Neural progenitor cell (in vitro differentiated cells): ENCODE results near the gene TMEM164. TPM values are rescaled to one million over a fixed set of nuclear protein-coding genes. Genes with fewer than 3 reads are reported as not detected.

Experiments used
- DNase-seq: peaks from one replicate; pipeline ENCODE4 v3.0.0-alpha.2; 2016; ENCODE audit warnings: low spot score
- H2AFZ ChIP-seq: fragments of 200-600 bp; sonication (generic); replicated peaks from 2 replicates; pipeline ENCODE4 v1.6.1; 2016; ENCODE audit warnings: antibody characterized with exemption
- H3F3A ChIP-seq: fragments of 200-600 bp; sonication (generic); 2 replicates; pipeline ENCODE4 v1.6.1; 2016; ENCODE audit warnings: antibody characterized with exemption, low read depth
- H3K27ac ChIP-seq: fragments of 200-600 bp; sonication (generic); 2 replicates; pipeline ENCODE4 v1.5.1; 2016; ENCODE audit warnings: mild to moderate bottlenecking
- H3K27me3 ChIP-seq: fragments of 200-600 bp; sonication (generic); 2 replicates; pipeline ENCODE4 v1.6.1; 2016; ENCODE audit warnings: mild to moderate bottlenecking, moderate library complexity
- H3K36me3 ChIP-seq: fragments of 200-600 bp; sonication (generic); 2 replicates; pipeline ENCODE4 v1.5.1; 2016
- H3K4me1 ChIP-seq: fragments of 200-600 bp; sonication (generic); 2 replicates; pipeline ENCODE4 v1.6.1; 2016; ENCODE audit warnings: mixed run types
- H3K4me2 ChIP-seq: fragments of 200-600 bp; sonication (generic); 2 replicates; pipeline ENCODE4 v1.6.1; 2016
- H3K4me3 ChIP-seq: fragments of 200-600 bp; sonication (generic); 2 replicates; pipeline ENCODE4 v1.5.1; 2016
- H3K79me2 ChIP-seq: fragments of 200-600 bp; sonication (generic); 2 replicates; pipeline ENCODE4 v1.6.1; 2016; ENCODE audit warnings: low read depth
- H3K9ac ChIP-seq: fragments of 200-600 bp; sonication (generic); 2 replicates; pipeline ENCODE4 v1.6.1; 2016
- H3K9me3 ChIP-seq: fragments of 200-600 bp; sonication (generic); 2 replicates; pipeline ENCODE4 v1.5.1; 2016; ENCODE audit warnings: low read depth
- H4K20me1 ChIP-seq: fragments of 200-600 bp; sonication (generic); 2 replicates; pipeline ENCODE4 v1.6.1; 2016; ENCODE audit warnings: low read depth
- H3K27ac Mint-ChIP-seq: 3 replicates; pipeline ENCODE4 v1.8.0; 2021; ENCODE audit warnings: mixed read lengths
- H3K27me3 Mint-ChIP-seq: 2 replicates; pipeline ENCODE4 v1.8.0; 2022; ENCODE audit warnings: low read depth, mild to moderate bottlenecking, inconsistent platforms, moderate library complexity, mixed read lengths; ENCODE audit not compliant: insufficient read depth
- H3K36me3 Mint-ChIP-seq: 3 replicates; pipeline ENCODE4 v1.8.0; 2021; ENCODE audit warnings: mixed read lengths
- H3K4me1 Mint-ChIP-seq: 3 replicates; pipeline ENCODE4 v1.8.0; 2021; ENCODE audit warnings: mixed read lengths
- H3K4me3 Mint-ChIP-seq: 3 replicates; pipeline ENCODE4 v1.8.0; 2021; ENCODE audit warnings: mild to moderate bottlenecking, moderate library complexity, mixed read lengths
- H3K9me3 Mint-ChIP-seq: 3 replicates; pipeline ENCODE4 v1.8.0; 2020; ENCODE audit warnings: mixed read lengths
- EZH2 ChIP-seq: fragments of 200-600 bp; sonication (generic); IDR thresholded peaks from 2 replicates; pipeline ENCODE4 v1.6.1; 2017; ENCODE audit warnings: antibody characterized with exemption, mild to moderate bottlenecking, moderate library complexity
- EZH2phosphoT487 ChIP-seq: fragments of 200-600 bp; sonication (generic); IDR thresholded peaks from 2 replicates; pipeline ENCODE4 v1.6.1; 2017; ENCODE audit warnings: antibody characterized with exemption
- total RNA-seq: library from RNA; depleted of rRNA; stranded (reverse); fragments of >200 nt; gene quantifications from 2 replicates; pipeline ENCODE4 v1.2.3, GENCODE V29; 2015; ENCODE audit warnings: low replicate concordance
- TF ChIP-seq, protein P1 (sequence below): fragments of 200-600 bp; sonication (generic); IDR thresholded peaks from 2 replicates; pipeline ENCODE4 v1.5.1; 2017; ENCODE audit warnings: antibody characterized with exemption, mild to moderate bottlenecking

The TMEM164 gene
- total RNA-seq, 1 donor from 2014 or later, result 15.5 TPM

DNA sequence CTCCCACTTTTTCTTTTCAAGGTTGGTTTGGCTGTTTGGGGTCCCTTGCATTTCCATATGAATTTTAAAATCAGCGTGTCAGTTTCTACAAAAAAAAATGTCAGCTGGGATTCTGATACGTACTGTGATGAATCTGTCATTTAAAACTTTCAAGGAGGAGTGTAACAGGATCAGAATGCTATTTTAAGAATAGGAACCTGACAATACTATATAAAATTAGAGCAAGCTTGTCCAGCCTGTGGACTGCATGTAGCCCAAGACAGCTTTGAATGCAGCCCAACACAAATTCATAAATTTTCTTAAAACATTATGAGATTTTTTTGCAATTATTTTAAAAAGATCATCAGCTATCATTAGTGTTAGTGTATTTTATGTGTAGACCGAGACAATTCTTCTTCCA, 56.5 kb downstream of the TMEM164 start:
- Mint-ChIP-seq H3K9me3 (peaks cover 8% of the 10 kb centered on the region), H3K27me3 (peaks cover 2% of the 10 kb centered on the region), H3K36me3 (peaks cover 29% of the 10 kb centered on the region), H3K27ac (no peak overlapping the region), H3K4me1 (no peaks in the 10 kb centered on the region), H3K4me3 (no peak overlapping the region)
- Histone ChIP-seq H3K27ac (no peak overlapping the region), H3K4me3 (no peak overlapping the region), H3K9ac (no peak overlapping the region), H3F3A (no peaks in the 10 kb centered on the region), H3K4me2 (no peak overlapping the region), H3K79me2 (no peaks in the 10 kb centered on the region), H2AFZ (no peak overlapping the region), H3K9me3 (peaks cover 10% of the 10 kb centered on the region), H3K36me3 (peaks cover 5% of the 10 kb centered on the region), H3K4me1 (no peaks in the 10 kb centered on the region), H4K20me1 (no peaks in the 10 kb centered on the region), H3K27me3 (no peaks in the 10 kb centered on the region)
- TF ChIP-seq EZH2, result no peak
- no peak for TF ChIP-seq EZH2phosphoT487
- TF ChIP-seq, protein P1, sequence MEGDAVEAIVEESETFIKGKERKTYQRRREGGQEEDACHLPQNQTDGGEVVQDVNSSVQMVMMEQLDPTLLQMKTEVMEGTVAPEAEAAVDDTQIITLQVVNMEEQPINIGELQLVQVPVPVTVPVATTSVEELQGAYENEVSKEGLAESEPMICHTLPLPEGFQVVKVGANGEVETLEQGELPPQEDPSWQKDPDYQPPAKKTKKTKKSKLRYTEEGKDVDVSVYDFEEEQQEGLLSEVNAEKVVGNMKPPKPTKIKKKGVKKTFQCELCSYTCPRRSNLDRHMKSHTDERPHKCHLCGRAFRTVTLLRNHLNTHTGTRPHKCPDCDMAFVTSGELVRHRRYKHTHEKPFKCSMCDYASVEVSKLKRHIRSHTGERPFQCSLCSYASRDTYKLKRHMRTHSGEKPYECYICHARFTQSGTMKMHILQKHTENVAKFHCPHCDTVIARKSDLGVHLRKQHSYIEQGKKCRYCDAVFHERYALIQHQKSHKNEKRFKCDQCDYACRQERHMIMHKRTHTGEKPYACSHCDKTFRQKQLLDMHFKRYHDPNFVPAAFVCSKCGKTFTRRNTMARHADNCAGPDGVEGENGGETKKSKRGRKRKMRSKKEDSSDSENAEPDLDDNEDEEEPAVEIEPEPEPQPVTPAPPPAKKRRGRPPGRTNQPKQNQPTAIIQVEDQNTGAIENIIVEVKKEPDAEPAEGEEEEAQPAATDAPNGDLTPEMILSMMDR, result no peak
- DNase-seq, result no peak

DNA sequence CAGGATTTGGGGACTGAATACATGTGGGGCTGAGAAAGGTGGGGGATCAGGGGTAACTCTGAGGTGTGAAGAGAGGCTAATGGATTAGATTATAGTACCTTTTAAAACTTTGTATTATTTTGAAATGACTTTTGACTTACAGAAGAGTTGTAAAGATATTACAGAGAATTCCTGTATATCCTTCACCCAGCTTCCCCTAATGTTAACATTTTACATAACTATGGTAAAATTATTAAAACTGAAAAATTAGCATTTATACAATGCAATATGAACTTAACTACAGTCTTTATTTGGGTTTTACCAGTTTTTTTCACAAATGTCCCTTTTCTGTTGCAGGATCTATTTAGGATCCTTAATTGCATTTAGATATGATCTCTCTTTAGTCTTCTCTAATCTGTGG, 57.4 kb downstream of the TMEM164 start:
- H3K27ac Mint-ChIP-seq, result no peak overlapping the region
- peaks cover 2% of the 10 kb centered on the region for H3K27me3 Mint-ChIP-seq
- no peak overlapping the region for H3K27ac ChIP-seq
- no peaks in the 10 kb centered on the region for H3F3A ChIP-seq
- DNase-seq, result no peak
- peaks cover 10% of the 10 kb centered on the region for H3K9me3 ChIP-seq
- no peaks in the 10 kb centered on the region for H3K79me2 ChIP-seq
- H3K9me3 Mint-ChIP-seq, result peaks cover 8% of the 10 kb centered on the region
- no peak overlapping the region for H3K9ac ChIP-seq
- no peak overlapping the region for H3K4me3 Mint-ChIP-seq
- no peaks in the 10 kb centered on the region for H3K4me1 ChIP-seq
- peaks cover 5% of the 10 kb centered on the region for H3K36me3 ChIP-seq
- H2AFZ ChIP-seq, result no peak overlapping the region
- no peaks in the 10 kb centered on the region for H4K20me1 ChIP-seq
- no peaks in the 10 kb centered on the region for H3K27me3 ChIP-seq
- peaks cover 25% of the 10 kb centered on the region for H3K36me3 Mint-ChIP-seq
- no peaks in the 10 kb centered on the region for H3K4me1 Mint-ChIP-seq
- H3K4me2 ChIP-seq, result no peak overlapping the region
- H3K4me3 ChIP-seq, result no peak overlapping the region
- TF ChIP-seq, protein P1, result no peak
- TF ChIP-seq EZH2 (no peak), EZH2phosphoT487 (no peak)

DNA sequence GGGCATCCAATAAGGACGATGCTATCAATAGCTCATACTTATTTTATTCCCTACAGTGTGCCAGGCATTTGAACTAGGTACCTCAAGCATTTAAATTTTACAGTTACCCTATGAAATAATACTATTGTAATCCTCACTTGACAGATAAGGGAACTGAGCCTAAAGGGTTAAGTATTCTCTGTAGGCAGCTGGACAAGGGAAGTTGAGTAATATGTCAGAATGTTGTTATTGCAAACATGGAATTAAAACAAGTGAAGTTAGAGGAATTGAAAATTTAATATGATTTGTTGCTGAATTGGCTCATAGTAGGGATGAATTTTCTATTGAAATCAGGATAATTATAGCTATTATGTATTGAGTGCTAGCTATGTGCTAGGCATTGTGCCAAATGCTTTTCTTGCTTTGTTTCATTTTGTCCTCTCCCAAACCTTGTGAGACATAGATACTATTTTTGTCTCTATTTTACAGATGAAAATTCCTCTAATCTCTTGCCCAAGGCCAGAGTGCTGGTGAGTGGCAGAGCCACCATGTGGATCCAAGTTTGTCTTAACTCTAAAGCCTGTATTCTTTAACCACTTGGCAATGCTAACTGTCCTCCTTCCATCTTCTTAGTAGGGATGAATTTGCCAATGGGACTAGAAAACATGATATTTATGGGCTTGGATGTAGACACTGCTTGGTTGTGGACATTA, 58.1 kb downstream of the TMEM164 start:
- Mint-ChIP-seq H3K9me3 (peaks cover 8% of the 10 kb centered on the region), H3K27me3 (peaks cover 2% of the 10 kb centered on the region), H3K4me1 (peaks cover 1% of the 10 kb centered on the region), H3K4me3 (no peak overlapping the region), H3K27ac (no peak overlapping the region), H3K36me3 (peaks cover 22% of the 10 kb centered on the region)
- Histone ChIP-seq H3F3A (no peaks in the 10 kb centered on the region), H3K9ac (no peak overlapping the region), H2AFZ (no peak overlapping the region), H3K27ac (no peak overlapping the region), H3K36me3 (peaks cover 5% of the 10 kb centered on the region), H3K79me2 (no peaks in the 10 kb centered on the region), H3K27me3 (no peaks in the 10 kb centered on the region), H3K4me1 (no peaks in the 10 kb centered on the region), H3K4me3 (no peak overlapping the region), H4K20me1 (no peaks in the 10 kb centered on the region), H3K4me2 (no peak overlapping the region), H3K9me3 (peaks cover 10% of the 10 kb centered on the region)
- TF ChIP-seq, protein P1, result no peak
- TF ChIP-seq EZH2phosphoT487 (no peak), EZH2 (no peak)
- DNase-seq, result no peak
